A549 (cell line): ENCODE data around the gene C20orf204.

Experiments
- BHLHE40 ChIP-seq: IDR thresholded peaks from 2 replicates; pipeline ENCODE4 v1.6.1; 2012; ENCODE audit warnings: low read depth, low read length, inconsistent platforms
- CTCF ChIP-seq: fragments of >200 bp; sonication (Bioruptor Twin); formaldehyde crosslinking; IDR thresholded peaks from 3 replicates; pipeline ENCODE4 v1.5.1; 2016
- NPAS2 ChIP-seq: fragments of 250-450 bp; sonication (Bioruptor Pico); IDR thresholded peaks from 2 replicates; pipeline ENCODE4 v1.8.0; 2022; ENCODE audit warnings: mild to moderate bottlenecking, moderate library complexity, borderline replicate concordance
- NR3C1 ChIP-seq: fragments of >200 bp; sonication (Bioruptor Twin); formaldehyde crosslinking; IDR thresholded peaks from 3 replicates; pipeline ENCODE4 v1.6.1; 2017
- RAD21 ChIP-seq, 2 experiments: fragments of >200 bp in 1 of 2; sonication (Bioruptor Twin) in 1 of 2; formaldehyde crosslinking in 1 of 2; IDR thresholded peaks in 1 of 2; conservative IDR thresholded peaks in 1 of 2; 2 replicates in 1 of 2; 3 replicates in 1 of 2; pipeline ENCODE4 v1.6.1; 2012 to 2018; ENCODE audit warnings: inconsistent platforms in 1 of 2

- TF ChIP-seq NR3C1 (no peak), RAD21 (conservative IDR thresholded peaks at IDR 0.05 in 1 of 2, IDR thresholded peaks at IDR 0.05 in 1 of 2) (no peak), CTCF (no peak), BHLHE40 (no peak), NPAS2 (CRISPR knock-in tag) (no peak)
Measured at GRCh38 chr20:64062596-64063388, 26.8 kb downstream of the C20orf204 start, which contains the start of gene TCEA2.
